SK-N-SH treated with all-trans-retinoic acid at 6 μM for 48 hours (cell line): ENCODE data around the gene SDHA.
"Not testable (repeated sequence)": the region's sequence is repeated elsewhere in the genome, so short reads cannot be mapped to it uniquely, and the experiment has no call there.

ENCODE experiments used
- CREB5 ChIP-seq: fragments of 250-450 bp; sonication (Bioruptor Pico); IDR thresholded peaks from 2 replicates; pipeline ENCODE4 v1.5.1; 2020; ENCODE audit warnings: low read depth, mild to moderate bottlenecking, moderate library complexity
- CSDC2 ChIP-seq: fragments of 250-450 bp; sonication (Bioruptor Pico); IDR thresholded peaks from 2 replicates; pipeline ENCODE4 v1.5.0; 2020; ENCODE audit warnings: mild to moderate bottlenecking, moderate library complexity
- ISL1 ChIP-seq: fragments of 250-450 bp; sonication (Bioruptor Pico); IDR thresholded peaks from 2 replicates; pipeline ENCODE4 v2.1.2; 2022; ENCODE audit warnings: mild to moderate bottlenecking, moderate library complexity
- PATZ1 ChIP-seq: fragments of 250-450 bp; sonication (Bioruptor Pico); IDR thresholded peaks from 2 replicates; pipeline ENCODE4 v1.8.0; 2020; ENCODE audit warnings: mild to moderate bottlenecking, moderate library complexity, borderline replicate concordance
- RARB ChIP-seq: fragments of 250-450 bp; sonication (Bioruptor Pico); IDR thresholded peaks from 2 replicates; pipeline ENCODE4 v1.8.0; 2021; ENCODE audit warnings: mild to moderate bottlenecking, moderate library complexity
- SNAI2 ChIP-seq: fragments of 250-450 bp; sonication (Bioruptor Pico); IDR thresholded peaks from 2 replicates; pipeline ENCODE4 v1.5.0; 2020; ENCODE audit warnings: mild to moderate bottlenecking, moderate library complexity
- TCF4 ChIP-seq: fragments of 250-450 bp; sonication (Bioruptor Pico); IDR thresholded peaks from 2 replicates; pipeline ENCODE4 v1.8.0; 2021; ENCODE audit warnings: mild to moderate bottlenecking, moderate library complexity, borderline replicate concordance
- TOX ChIP-seq: fragments of 250-450 bp; sonication (Bioruptor Pico); IDR thresholded peaks from 2 replicates; pipeline ENCODE4 v1.8.0; 2021; ENCODE audit warnings: mild to moderate bottlenecking, moderate library complexity, borderline replicate concordance
- ZFP3 ChIP-seq: fragments of 250-450 bp; sonication (Bioruptor Pico); IDR thresholded peaks from 2 replicates; pipeline ENCODE4 v1.5.0; 2020; ENCODE audit warnings: mild to moderate bottlenecking, moderate library complexity
- ZFP30 ChIP-seq: fragments of 450-650 bp; formaldehyde crosslinking; IDR thresholded peaks from 2 replicates; pipeline ENCODE4 v1.5.0; 2022; ENCODE audit warnings: mild to moderate bottlenecking, moderate library complexity
- TF ChIP-seq, protein P1 (sequence below): fragments of 250-450 bp; sonication (Bioruptor Pico); IDR thresholded peaks from 2 replicates; pipeline ENCODE4 v1.5.1; 2021; ENCODE audit warnings: mild to moderate bottlenecking, moderate library complexity

DNA sequence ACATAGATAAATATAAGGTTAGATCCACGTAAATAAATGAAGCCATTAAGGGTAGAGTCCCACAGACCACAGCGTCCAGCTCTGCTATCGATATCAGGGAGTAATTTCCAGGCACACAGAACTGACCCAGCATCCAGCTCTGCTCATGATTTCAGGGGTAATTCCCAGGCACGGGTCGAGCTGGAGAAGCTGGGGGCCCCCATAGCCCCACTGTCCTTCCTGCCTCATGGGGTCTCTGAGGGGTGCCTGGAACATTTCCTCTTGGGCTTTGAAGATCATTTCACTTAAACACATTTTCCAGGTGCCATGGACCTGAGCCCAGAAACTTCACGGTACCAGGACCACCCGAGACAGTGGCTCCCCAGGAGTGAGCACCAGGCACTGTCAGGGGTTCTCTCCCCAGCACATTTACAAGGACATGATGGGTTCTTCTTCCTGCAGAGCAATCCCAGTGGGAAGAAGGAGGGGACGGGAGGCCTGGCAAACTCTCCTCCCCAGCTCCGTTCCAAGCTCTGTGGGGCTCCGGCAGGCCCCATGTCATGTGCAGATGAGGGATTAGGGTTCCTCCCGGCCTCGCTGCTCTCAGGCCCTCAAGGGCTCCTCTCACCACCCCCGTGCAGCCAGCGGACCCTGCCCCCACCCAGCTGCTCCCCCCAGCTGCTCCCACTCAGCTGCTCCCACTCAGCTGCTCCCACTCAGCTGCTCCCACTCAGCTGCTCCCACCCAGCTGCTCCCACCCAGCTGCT, 80.0 kb downstream of the SDHA start:
- TF ChIP-seq SNAI2 (CRISPR knock-in tag); ISL1; TCF4 (CRISPR knock-in tag); CSDC2; ZFP30 (CRISPR knock-in tag); RARB; TOX; CREB5; ZFP3; PATZ1 (CRISPR knock-in tag): not testable (repeated sequence)
- TF ChIP-seq, protein P1, sequence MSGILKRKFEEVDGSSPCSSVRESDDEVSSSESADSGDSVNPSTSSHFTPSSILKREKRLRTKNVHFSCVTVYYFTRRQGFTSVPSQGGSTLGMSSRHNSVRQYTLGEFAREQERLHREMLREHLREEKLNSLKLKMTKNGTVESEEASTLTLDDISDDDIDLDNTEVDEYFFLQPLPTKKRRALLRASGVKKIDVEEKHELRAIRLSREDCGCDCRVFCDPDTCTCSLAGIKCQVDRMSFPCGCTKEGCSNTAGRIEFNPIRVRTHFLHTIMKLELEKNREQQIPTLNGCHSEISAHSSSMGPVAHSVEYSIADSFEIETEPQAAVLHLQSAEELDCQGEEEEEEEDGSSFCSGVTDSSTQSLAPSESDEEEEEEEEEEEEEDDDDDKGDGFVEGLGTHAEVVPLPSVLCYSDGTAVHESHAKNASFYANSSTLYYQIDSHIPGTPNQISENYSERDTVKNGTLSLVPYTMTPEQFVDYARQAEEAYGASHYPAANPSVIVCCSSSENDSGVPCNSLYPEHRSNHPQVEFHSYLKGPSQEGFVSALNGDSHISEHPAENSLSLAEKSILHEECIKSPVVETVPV, result not testable (repeated sequence)
